Measurements from ENCODE around the gene COL5A2.

Gene COL5A2

DNA sequence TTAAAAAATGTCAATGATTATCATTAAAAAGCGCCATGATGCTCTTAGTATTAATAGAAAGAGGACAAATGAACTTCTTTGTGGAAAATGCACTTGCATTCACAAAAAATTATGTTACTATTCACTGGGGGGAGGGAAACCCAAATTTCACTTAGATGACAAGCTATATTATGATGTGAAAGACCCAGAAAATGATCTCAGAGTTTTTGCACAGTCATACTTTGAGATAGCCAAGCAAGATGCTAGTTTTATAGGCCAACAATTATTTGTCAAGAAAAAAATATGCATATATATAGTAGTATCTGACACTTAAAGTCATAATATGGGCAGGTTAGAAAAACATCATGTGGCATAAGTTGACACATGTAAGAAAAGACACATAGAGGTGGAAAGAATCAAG is 31.6 kb downstream of the COL5A2 start:
- no peak for DNase-seq (ENCODE audit: low read depth in 2 of 2)

DNA sequence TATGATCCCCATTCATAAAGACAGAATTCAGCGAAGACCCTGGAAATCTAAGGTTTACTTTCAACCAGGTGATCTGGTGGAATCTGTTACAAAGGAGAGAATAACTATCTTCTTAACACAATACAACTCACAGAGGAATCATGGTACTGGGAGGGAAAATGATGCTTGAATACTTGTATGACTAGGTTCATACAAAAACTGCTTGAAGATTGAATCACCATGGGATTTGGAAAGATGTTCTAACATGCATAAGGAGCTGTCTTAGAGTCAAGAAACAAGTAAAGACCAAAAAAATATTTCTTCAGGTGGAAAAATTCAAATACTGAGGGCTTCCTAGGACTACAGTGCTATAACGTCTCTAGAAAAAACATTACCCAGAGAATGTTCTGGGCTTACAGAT is 32.2 kb downstream of the COL5A2 start:
- DNase-seq (ENCODE audit: low read depth in 2 of 2): no peak

DNA sequence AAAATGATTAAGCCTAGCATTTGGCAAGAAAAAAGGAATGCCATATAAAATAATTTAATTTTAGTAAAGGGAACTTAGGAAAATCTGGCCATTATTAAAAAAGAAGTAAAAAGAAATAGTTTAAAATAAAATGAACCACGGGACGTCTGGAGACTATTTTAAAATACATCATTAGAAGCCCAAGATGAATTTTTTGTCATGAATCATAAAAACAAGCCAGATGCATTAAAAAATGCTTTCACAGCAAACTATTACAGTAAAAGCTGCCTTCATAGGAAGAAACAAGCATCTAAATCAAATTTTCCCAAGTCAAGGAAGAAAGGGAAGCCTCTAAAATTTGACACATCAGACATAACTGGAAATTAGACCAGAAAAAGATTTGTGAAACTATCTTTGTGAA is 33.0 kb downstream of the COL5A2 start:
- no peak for DNase-seq (ENCODE audit: low read depth in 2 of 2)

DNA sequence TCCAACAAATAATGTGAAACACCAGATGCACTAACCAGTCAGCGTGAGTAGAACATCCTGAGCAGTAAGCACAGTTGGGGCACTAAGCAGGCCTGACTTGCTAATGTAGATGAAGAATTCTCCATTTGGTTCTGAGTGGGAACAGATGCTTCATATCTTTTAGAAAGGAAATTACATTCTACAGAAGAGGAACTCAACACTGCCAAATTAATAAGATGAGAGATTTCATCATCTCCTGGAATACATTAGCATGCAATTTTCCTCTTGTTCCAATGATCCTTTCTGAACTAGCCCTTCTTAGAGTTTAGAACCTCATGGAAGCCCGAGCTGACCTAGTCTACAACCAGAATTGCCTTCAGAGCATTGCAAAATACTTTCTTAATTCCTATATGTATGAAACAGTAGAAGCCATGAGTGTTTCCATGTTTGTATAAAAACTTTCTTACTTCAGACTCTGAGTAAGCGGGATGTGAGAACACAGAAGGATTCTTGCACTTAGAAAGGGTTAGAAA is 34.8 kb downstream of the COL5A2 start:
- DNase-seq (ENCODE audit: low read depth in 2 of 2): no peak

DNA sequence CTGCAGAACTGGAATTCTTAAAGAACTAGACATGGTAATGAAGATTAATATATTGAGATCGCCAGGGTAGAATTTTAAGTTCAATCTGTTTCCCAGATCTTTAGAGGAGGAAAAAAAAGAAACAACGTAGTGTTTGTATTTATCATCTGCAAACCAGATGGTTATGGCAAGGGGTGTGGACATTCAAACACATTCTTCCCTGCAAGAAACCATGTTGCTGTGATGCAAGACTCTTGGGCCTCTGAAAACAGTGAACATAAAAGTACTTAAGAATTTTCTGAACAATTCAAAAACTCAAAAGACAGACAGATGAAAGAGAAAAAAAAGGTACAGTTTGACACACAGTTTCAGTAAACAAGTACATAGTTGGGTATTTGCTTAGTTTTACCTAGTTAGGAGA is 35.6 kb downstream of the COL5A2 start:
- no peak for DNase-seq (ENCODE audit: low read depth in 2 of 2)

DNA sequence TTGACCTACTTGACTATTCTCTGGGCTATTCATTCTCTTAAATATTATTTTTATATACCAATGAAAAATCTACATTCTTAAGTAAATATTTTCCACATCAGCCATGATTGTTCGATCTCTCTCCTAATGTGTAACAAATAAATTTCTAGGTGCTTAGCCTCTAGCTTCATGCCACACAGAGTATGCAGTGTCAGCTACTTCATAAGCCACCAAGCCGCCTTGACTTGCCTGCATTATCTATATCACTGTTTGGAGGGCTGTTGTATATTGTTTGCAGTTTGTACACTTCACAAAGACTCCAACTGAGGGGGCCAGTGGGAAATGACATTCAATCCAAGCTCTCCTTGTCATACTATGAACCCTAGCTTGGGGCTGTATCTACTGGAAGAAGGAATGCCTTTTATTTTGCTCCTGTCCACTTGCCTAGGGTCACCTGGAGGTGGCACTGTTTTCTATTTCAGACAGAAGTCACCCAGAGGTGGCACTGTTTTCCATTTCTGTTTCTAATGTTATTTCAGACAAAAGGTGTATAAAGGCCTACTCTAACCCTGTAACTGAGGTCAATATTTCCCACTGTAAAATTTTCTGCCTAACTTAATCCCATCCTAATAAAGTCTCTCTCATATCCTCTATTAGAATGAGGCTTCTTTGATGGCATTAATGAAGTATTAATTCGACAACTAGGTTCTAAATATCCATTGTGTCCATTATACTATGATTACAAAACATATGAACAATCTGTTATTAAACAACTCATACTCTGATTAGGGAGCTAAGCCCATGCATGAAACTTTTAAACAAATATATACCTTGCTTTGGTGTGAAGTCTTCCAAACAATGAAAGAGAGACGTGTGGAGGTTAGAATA is 36.4 kb downstream of the COL5A2 start:
- DNase-seq (ENCODE audit: low read depth in 2 of 2): peak in 1 of 2 donors; percentile 3

DNA sequence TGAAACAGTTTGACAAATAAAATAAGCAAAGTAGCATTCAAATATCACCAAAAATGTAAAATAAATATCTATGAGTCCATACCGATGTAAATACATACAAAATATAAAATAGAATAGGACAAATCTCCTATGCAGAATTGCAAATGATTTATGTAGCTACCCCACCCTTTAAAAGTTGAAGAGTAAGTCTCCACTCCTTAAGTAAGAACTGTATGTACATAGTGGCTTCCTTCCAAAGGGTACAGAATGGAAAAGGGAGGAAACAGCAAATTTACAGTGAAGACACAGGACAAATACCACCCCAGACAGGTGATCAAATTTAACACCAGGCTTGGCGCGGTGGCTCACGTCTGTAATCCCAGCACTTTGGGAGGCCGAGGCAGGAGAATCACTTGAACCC is 40.8 kb downstream of the COL5A2 start:
- no peak for DNase-seq (ENCODE audit: low read depth in 2 of 2)

DNA sequence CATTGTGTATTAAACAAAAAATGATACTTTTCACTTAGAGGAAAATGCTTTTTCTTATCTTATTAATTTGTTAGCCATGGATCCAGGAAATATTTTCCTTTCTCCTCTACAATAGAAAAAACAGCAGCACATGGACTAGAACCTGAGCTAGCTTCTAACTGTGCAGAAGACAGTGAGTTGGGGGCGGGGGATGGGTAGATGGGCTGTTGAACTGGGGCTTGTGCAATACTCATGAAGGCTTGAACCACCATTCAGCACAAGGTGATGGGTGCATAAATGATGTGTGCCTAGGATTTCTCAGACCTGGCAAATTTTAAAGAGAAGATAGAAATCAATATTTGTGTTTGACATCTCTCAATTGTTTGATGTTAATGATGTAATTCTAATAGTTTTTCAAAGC is 42.0 kb downstream of the COL5A2 start:
- no peak for DNase-seq (ENCODE audit: low read depth in 2 of 2)

DNA sequence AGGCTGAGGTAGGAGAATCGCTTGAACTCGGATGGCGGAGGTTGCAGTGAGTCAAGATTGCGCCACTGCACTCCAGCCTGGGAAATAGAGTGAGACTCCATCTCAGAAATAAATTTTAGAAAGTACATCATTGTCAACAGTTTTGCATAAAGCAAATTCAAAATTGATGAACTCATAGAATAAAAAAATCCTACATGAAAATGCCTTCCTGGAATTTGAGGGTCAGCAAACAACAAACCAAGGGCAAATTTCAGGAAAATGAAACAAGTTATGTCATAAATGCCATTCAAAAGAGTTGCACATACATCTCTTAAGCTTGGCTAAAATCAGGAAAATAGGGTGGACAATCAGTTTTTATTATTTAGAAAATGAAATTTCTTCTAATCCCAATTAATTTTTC is 45.1 kb downstream of the COL5A2 start:
- DNase-seq (ENCODE audit: low read depth in 2 of 2): no peak

DNA sequence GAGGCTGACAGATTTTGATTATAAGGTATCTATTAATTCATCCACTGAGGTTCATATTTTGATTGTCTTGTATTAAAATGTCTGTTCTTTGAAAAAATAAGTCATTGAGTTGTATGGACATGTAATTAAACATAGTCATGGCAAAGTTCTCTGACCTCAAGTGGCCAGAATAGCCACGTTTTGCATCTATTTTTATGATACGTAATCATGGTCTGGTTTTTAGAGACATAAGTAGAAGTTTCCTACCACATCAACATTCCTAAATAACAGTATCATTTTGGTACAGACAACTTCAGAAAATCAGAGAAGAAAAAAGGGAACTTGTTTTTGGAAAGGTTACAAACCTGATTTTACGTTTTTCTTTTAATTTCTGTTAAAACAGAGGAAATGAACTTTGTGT is 47.6 kb downstream of the COL5A2 start:
- no peak for DNase-seq (ENCODE audit: low read depth in 2 of 2)

DNA sequence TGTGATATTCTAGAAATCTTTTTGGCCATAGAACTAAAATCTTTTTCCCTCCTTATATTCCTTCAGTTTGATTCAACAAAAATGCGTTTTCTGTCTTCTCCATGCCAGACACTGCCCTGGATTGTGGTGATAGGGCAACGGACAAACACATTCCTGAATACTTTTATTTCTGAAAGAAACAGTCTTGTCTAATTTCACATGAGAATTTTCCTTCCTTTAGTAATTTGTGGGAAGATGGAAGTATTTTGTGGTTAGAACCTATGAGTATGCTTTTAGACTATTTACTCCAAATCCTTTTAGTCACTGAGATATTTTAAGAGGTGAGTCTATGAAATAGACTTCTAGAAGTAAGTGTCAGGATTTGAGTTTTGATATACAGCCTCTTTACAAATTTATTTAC is 49.6 kb downstream of the COL5A2 start:
- no peak for DNase-seq (ENCODE audit: low read depth in 2 of 2)

DNA sequence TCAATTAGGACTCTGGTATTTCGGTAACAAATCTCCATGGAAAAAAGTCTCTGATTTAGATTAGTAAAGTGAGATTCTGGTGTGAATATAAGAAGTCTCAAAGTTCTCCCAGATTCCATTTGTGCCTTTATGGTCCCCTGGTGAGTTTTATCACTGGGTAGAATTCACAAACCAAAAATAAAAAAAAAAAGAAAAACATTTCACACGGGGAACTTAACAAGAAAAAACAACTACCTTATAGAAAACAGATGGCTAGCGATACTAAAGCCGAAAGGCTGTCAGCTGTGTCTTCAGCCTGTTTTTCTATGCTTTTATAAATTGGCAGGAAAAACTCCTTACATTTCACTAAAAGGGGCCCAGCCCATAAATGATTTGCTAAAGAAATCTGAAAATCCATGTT is 50.6 kb downstream of the COL5A2 start:
- DNase-seq (ENCODE audit: low read depth in 2 of 2): no peak

DNA sequence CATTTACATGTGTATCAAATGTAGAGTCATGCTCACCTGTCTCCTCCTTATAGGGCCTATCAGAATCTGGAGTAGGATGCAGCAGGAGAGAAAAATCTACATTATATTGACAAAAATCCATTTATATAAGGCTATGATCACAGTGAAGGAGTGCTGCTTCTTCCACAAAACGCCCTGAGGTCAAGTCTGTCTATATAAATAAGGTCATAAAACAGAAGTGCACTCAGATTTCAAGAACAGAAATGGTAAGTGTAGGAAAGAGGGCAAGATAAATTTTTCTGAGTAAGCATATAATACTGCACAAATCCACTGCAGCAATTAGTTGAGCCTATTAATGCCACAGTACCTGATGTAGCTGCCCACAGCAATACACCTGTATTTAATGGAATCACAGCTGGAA is 51.8 kb downstream of the COL5A2 start:
- DNase-seq (ENCODE audit: low read depth in 2 of 2): no peak

DNA sequence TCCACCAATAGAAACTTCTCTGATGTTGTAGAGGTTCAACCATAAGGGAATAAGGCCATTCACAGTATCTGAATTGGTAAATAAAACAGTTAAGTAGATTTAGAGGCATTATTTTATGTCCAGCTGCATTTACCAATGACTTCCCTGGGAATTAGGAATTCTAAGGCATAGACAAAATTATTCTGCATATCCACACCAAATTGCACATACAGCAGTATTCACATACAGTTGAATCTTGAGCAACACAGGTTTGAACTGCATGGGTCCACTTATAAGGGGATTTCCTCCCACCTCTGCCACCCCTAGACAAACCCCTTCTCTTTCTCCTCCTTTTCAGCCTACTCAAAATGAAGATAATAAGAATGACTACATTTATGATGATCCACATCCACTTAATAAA is 54.4 kb downstream of the COL5A2 start:
- no peak for DNase-seq (ENCODE audit: low read depth in 2 of 2)

DNA sequence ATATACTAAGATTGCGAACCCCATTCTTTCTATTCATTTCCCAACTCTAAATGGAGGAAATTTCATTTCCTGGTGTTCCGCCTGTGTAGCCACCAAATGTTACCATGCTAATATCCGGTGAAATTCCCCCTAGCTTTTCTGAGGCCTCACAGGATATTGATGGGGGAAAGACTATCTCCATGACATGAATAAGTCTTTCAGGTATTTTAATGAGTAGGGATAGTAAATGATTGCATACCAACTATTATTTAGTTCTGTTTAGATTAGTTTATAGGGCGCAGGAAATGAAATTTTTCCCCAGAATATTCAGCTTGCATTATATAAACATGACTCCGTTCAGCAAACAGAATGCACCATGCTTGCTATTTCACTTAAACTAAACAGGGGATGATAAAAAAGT is 55.4 kb downstream of the COL5A2 start:
- no peak for DNase-seq (ENCODE audit: low read depth in 2 of 2)

DNA sequence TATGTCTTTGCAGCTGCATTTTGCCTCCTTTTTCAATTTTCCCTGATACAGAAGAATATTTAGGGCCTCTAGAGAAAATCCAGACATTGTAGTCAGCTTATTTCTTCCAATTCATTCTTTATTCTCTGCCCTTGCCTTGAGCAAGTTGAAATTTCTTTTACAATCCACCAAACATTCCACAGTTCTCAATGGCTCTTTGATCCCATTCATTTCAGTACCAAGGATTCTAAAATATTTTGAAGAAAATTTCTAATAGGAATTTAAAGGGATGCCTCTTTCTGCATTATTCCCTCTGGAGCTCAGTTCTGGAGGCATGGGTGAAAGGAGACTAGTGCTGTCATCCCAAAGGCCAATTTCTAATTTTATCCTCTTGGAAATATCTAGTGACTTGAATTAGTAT is 61.2 kb downstream of the COL5A2 start:
- DNase-seq (ENCODE audit: low read depth in 2 of 2): no peak

DNA sequence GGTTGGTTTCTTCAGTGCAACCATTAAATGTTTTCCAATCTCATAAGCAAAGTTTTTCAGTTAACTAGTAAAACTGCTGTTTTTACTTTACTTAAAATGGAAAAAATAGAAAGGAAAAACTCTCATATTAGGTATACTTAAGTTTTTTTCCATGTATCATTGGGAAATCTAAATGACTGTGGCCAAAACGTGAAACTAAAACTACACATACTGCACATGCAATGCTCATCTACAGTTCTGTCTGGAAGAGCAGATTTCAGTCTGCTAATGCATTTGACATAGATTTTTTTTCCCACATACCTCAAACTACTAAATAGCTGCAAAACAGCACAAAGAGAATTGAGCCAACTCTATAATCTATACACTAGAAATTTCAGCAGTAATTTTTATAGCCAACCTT is 62.6 kb downstream of the COL5A2 start:
- DNase-seq (ENCODE audit: low read depth in 2 of 2): no peak

DNA sequence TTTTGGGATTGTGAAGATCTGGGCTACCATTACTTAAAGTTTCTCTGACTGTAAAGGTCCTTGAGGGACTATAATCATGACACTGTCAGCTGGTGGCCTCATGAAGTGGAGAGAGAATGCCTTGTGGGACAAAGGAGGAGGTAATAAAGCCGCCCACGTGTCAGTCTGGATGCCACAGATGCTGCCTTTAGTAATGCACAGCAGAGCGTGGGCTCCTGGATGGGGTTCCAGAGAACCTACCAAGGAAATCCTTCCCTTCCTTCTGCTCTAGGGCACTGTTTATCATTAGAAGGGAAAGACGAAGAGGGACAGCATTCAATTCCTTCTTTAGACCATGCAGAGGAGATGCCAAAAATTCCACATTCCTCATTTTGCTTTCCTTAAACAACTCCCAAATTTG is 63.5 kb downstream of the COL5A2 start:
- no peak for DNase-seq (ENCODE audit: low read depth in 2 of 2)

DNA sequence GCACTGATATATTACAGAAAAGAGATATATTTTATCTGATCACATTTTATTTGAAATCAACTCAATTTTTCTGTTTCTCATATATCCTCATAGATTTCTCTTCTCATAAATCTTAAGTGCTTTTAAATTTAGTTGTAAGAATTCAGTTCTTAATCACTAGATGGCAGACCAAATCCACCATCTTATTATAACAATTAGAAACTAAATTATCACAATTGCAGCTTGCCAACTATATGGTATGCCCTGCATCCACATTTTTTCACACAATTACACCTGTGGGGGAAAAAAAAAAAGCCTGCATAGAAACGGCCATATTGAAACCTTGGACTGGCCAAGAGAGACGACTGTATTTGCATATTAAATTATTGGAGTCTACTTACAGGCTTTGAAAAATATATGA is 64.4 kb downstream of the COL5A2 start:
- DNase-seq (ENCODE audit: low read depth in 2 of 2): no peak

DNA sequence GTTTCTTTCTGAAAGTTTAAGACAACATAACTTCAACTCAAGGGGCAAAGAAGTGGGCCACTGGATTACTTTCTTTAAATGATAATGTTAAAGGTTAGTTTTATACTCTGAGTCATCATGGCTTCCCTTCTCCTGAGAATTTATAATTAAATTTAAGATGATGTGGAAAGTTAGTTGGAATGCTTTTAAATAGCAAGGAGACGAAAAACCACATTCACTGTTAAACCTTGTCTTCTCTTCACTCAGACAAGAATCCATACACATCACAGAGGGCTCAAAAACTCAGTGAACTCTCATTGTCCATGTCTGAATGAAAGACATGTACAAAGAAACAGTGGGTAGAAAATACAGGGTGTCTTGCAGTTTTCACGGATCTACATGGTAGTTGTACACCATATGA is 65.6 kb downstream of the COL5A2 start:
- no peak for DNase-seq (ENCODE audit: low read depth in 2 of 2)

DNA sequence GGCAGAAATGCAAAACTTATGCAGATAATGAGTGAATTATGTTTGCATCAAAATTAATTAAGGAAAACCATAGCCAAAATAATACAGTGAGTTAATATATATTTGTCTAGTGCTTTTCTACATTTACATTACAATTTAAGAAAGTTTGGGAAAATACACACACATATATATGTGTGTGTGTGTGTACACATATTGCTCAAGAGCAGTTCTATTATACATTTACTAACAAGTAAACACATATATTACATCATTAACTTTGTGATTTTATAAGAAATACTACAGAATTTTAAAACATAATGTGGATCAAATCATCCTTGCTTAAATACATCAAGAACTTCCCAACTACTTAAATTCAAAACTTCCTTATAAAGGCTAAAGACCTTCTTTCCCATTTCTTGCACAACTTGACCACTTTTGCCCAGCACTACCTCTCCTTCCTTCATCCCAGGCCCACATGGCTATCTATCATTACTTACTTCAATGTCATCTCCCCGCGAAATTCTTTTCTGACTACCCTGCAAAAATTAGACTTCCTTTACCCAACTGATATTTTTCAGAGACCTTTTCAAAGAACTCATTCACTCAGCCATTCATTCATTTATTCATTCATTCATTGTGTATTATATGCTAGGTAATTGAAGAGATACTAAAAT is 68.4 kb downstream of the COL5A2 start:
- no peak for DNase-seq (ENCODE audit: low read depth in 2 of 2)

DNA sequence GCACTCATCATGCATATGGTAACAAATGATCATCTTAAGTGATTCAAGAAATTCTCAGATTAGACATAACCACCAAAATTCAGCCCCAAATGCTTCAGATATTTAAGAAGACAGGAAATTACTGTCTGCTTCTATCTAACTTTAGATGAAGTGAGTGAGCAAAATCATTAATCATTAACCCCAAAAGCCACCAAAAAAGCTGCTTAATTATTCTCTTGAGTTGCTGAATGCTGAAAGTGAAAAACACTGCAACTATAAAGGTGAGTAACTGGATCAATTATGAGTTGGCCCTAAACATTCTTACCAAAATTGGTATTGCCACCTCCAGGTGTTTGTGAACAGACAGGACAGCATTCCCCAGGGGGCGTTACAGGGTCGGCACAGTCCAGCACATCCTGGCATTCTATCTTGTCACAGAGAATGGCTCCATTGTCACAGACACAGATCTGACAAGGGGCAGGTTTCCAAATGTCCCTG is 69.6 kb downstream of the COL5A2 start:
- no peak for DNase-seq (ENCODE audit: low read depth in 2 of 2)

DNA sequence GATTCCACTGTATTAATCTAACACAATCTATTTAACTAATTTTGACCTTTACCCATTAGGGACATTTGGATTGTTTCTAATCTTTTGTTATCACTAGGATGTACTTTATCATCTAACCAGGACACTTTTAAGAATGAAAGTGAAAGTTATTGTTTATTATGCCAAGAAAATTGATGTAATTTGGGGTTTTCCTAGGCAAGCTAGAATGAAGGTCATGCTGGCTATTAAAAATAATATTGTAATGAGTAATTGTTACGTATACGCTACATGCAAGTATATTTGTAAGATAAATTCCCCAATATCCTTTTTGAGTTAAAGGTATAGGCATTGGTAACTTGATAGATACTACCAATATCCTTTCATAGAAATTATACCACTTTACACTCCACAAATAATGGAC is 74.6 kb downstream of the COL5A2 start:
- DNase-seq (ENCODE audit: low read depth in 2 of 2): no peak

Measured in stimulated activated CD8-positive, alpha-beta memory T cell treated with anti-CD3 and anti-CD28 coated beads, Interleukin-7, amount 100 ng/mL, for 4 hours (primary cell).